ENCODE results near the gene BCO1.
"Not testable (repeated sequence)": the region's sequence is repeated elsewhere in the genome, so short reads cannot be mapped to it uniquely, and the experiment has no call there.

BCO1 gene

GRCh38 chr16:81238296-81239011 lies at the start of gene BCO1:
Gene BCO1 (plus strand): TSS chr16:81238689. CDS start chr16:81238909, 220 bp downstream.
- no peak for DNase-seq (ENCODE audit: low read depth in 1 of 2, low spot score in 1 of 2)

GRCh38 chr16:81189100-81189664 lies 49.3 kb upstream of the BCO1 start:
- DNase-seq (ENCODE audit: low read depth in 1 of 2, low spot score in 1 of 2): no peak

GRCh38 chr16:81190667-81191066 lies 47.8 kb upstream of the BCO1 start:
- no peak for DNase-seq (ENCODE audit: low read depth in 1 of 2, low spot score in 1 of 2)

- no peak for DNase-seq (ENCODE audit: low read depth in 1 of 2, low spot score in 1 of 2)
Observed at GRCh38 chr16:81195885-81196534, 42.5 kb upstream of the BCO1 start.

GRCh38 chr16:81198635-81199034 lies 39.9 kb upstream of the BCO1 start:
- DNase-seq (ENCODE audit: low read depth in 1 of 2, low spot score in 1 of 2): no peak

GRCh38 chr16:81201267-81201666 lies 37.2 kb upstream of the BCO1 start:
- no peak for DNase-seq (ENCODE audit: low read depth in 1 of 2, low spot score in 1 of 2)

- peak in 1 of 2 donors; percentile 47 for DNase-seq (ENCODE audit: low read depth in 1 of 2, low spot score in 1 of 2)
Observed at GRCh38 chr16:81204798-81205680, 33.5 kb upstream of the BCO1 start.

GRCh38 chr16:81207076-81207475 lies 31.4 kb upstream of the BCO1 start:
- DNase-seq (ENCODE audit: low read depth in 1 of 2, low spot score in 1 of 2): no peak

GRCh38 chr16:81210807-81211206 lies 27.7 kb upstream of the BCO1 start:
- DNase-seq (ENCODE audit: low read depth in 1 of 2, low spot score in 1 of 2): no peak

GRCh38 chr16:81212830-81213465 lies 25.5 kb upstream of the BCO1 start:
- no peak for DNase-seq (ENCODE audit: low read depth in 1 of 2, low spot score in 1 of 2)

GRCh38 chr16:81214745-81215166 lies 23.7 kb upstream of the BCO1 start:
- no peak for DNase-seq (ENCODE audit: low read depth in 1 of 2, low spot score in 1 of 2)

- no peak for DNase-seq (ENCODE audit: low read depth in 1 of 2, low spot score in 1 of 2)
Observed at GRCh38 chr16:81216114-81216513, 22.4 kb upstream of the BCO1 start.

- no peak for DNase-seq (ENCODE audit: low read depth in 1 of 2, low spot score in 1 of 2)
Observed at GRCh38 chr16:81216706-81217105, 21.8 kb upstream of the BCO1 start.

GRCh38 chr16:81219151-81219550 lies 19.3 kb upstream of the BCO1 start:
- no peak for DNase-seq (ENCODE audit: low read depth in 1 of 2, low spot score in 1 of 2)

GRCh38 chr16:81220349-81220748 lies 18.1 kb upstream of the BCO1 start:
- no peak for DNase-seq (ENCODE audit: low read depth in 1 of 2, low spot score in 1 of 2)

- no peak for DNase-seq (ENCODE audit: low read depth in 1 of 2, low spot score in 1 of 2)
Observed at GRCh38 chr16:81221731-81222130, 16.8 kb upstream of the BCO1 start.

- DNase-seq (ENCODE audit: low read depth in 1 of 2, low spot score in 1 of 2): no peak
Observed at GRCh38 chr16:81224824-81225223, 13.7 kb upstream of the BCO1 start.

- not testable (repeated sequence) for DNase-seq (ENCODE audit: low read depth in 1 of 2, low spot score in 1 of 2)
Observed at GRCh38 chr16:81225697-81226096, 12.8 kb upstream of the BCO1 start.

GRCh38 chr16:81227785-81228184 lies 10.7 kb upstream of the BCO1 start:
- DNase-seq (ENCODE audit: low read depth in 1 of 2, low spot score in 1 of 2): no peak

GRCh38 chr16:81229811-81230210 lies 8.7 kb upstream of the BCO1 start:
- no peak for DNase-seq (ENCODE audit: low read depth in 1 of 2, low spot score in 1 of 2)

- DNase-seq (ENCODE audit: low read depth in 1 of 2, low spot score in 1 of 2): no peak
Observed at GRCh38 chr16:81231014-81231413, 7.5 kb upstream of the BCO1 start.

Data from activated CD4-positive, alpha-beta T cell treated with anti-CD3 and anti-CD28 coated beads, Interleukin-2, amount 50 U/mL, for 24 hours (primary cell).